Activated T-helper 1 cell treated with anti-CD3 and anti-CD28 coated beads, Interleukin-12 subunit alpha, Interleukin-12 subunit beta, Interleukin-2, Interleukin-4 antibody, amounts not matched to agents 30 ng/mL and 10 ng/mL and 1 ng/mL, durations not matched to agents 14 hours and 24 hours and 36 hours (primary cell): ENCODE measurements around the gene TAS2R3. TPM values are rescaled to one million over a fixed set of nuclear protein-coding genes. Genes with fewer than 3 reads are reported as not detected.

ENCODE experiments used
- DNase-seq: peaks from one replicate; pipeline ENCODE4 v3.0.0; 2021; ENCODE audit warnings: low spot score
- H3K27ac Mint-ChIP-seq: one replicate; pipeline ENCODE4 v1.8.0; 2021; ENCODE audit warnings: mild to moderate bottlenecking, mixed read lengths
- H3K27me3 Mint-ChIP-seq: one replicate; pipeline ENCODE4 v1.8.0; 2022; ENCODE audit warnings: mild to moderate bottlenecking, moderate library complexity, mixed read lengths; ENCODE audit not compliant: insufficient read depth
- H3K36me3 Mint-ChIP-seq: one replicate; pipeline ENCODE4 v1.8.0; 2021; ENCODE audit warnings: low read depth, mixed read lengths
- H3K4me1 Mint-ChIP-seq: one replicate; pipeline ENCODE4 v1.8.0; 2021; ENCODE audit warnings: low read depth, mixed read lengths
- H3K4me3 Mint-ChIP-seq: one replicate; pipeline ENCODE4 v1.8.0; 2021; ENCODE audit warnings: mild to moderate bottlenecking, moderate library complexity, mixed read lengths
- H3K9me3 Mint-ChIP-seq: one replicate; pipeline ENCODE4 v1.8.0; 2021; ENCODE audit warnings: mixed read lengths
- intact Hi-C: fragments of 100-400 bp; cut with micrococcal nuclease; formaldehyde crosslinking; loops from one replicate; pipeline ENCODE4 v1.15.1; 2024
- total RNA-seq: library from RNA; stranded (reverse); gene quantifications from 2 replicates; pipeline ENCODE4 v1.2.3, GENCODE V29; 2022

TAS2R3 gene, protein sequence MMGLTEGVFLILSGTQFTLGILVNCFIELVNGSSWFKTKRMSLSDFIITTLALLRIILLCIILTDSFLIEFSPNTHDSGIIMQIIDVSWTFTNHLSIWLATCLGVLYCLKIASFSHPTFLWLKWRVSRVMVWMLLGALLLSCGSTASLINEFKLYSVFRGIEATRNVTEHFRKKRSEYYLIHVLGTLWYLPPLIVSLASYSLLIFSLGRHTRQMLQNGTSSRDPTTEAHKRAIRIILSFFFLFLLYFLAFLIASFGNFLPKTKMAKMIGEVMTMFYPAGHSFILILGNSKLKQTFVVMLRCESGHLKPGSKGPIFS
- 0.99 and 1.3 TPM in 2 replicates for total RNA-seq

DNA sequence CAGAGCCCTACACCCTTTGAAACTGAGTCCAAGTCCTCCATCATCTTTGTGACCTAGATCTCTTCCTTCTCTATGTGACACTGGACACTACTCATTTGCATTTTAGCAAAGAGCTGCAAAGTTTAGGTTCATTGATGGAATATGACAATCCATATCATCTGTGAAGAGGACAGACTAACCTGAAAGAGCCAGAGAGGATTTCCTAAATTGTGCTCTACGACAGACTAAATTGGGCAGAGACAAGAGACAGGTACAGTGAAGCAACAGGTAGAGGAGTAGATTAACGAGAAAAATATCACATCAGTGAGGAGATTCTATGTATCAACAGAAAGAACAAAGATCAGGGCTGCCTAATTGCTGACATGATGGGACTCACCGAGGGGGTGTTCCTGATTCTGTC lies at the start of gene TAS2R3:
TSS of gene TAS2R3 (plus strand) at position 301 of the 400 bp plus-strand sequence. CDS start at position 363, 62 bp downstream.
- Mint-ChIP-seq H3K27me3 (no peaks in the 10 kb centered on the region), H3K27ac (no peak within 1 kb of the TSS), H3K4me1 (no peaks in the 10 kb centered on the region), H3K9me3 (no peaks in the 10 kb centered on the region), H3K36me3 (peaks cover 17% of the 10 kb centered on the region), H3K4me3 (no peak within 1 kb of the TSS)
- intact Hi-C loops, result no loop called here
- no peak for DNase-seq

DNA sequence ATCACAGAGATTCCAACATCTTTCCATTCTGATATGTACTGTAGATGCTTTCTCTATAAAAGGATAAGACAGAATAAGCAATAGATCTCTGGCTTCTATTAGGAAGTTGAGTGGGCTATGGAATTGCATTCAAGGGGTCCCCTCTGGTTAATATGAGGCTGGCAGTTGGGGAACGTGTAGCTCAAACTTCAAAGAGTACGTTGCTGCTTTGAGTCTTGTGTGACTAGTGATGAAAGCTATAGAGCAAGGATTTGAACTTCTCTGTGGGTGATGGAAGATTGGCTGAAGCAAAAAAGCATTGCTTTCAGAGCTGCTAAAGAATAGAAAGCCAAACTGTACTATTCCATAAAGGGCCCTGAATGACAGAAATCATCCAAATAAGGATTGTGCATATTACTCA lies 49.3 kb upstream of the TAS2R3 start:
- peaks cover 12% of the 10 kb centered on the region for H3K27me3 Mint-ChIP-seq
- no peak overlapping the region for H3K4me3 Mint-ChIP-seq
- no peaks in the 10 kb centered on the region for H3K9me3 Mint-ChIP-seq
- H3K27ac Mint-ChIP-seq, result no peak overlapping the region
- H3K4me1 Mint-ChIP-seq, result peaks cover 12% of the 10 kb centered on the region
- intact Hi-C loops, result no loop called here
- peaks cover 2% of the 10 kb centered on the region for H3K36me3 Mint-ChIP-seq
- no peak for DNase-seq

DNA sequence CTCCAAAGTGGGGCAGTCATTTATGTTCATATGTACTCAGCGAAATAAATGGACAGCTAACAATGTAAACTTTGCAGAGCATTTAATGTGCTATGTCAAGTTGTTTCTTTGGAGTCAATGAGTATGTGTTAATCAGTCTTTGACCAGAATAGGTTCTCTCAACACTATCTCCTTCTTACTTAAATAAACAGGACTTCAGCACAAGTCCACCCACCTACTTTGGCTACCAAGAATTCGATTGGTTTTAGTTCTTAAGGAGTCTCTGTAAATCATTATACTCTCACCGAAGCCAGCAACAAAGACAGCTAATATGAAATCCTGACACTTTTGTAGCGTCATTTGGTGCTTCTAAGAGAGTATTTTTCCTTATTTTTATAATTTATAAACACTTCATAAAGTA lies 48.9 kb upstream of the TAS2R3 start:
- peaks cover 12% of the 10 kb centered on the region for H3K4me1 Mint-ChIP-seq
- H3K9me3 Mint-ChIP-seq, result no peaks in the 10 kb centered on the region
- H3K4me3 Mint-ChIP-seq, result no peak overlapping the region
- H3K27me3 Mint-ChIP-seq, result peaks cover 12% of the 10 kb centered on the region
- DNase-seq, result no peak
- peaks cover 2% of the 10 kb centered on the region for H3K36me3 Mint-ChIP-seq
- intact Hi-C loops, result no loop called here
- no peak overlapping the region for H3K27ac Mint-ChIP-seq

DNA sequence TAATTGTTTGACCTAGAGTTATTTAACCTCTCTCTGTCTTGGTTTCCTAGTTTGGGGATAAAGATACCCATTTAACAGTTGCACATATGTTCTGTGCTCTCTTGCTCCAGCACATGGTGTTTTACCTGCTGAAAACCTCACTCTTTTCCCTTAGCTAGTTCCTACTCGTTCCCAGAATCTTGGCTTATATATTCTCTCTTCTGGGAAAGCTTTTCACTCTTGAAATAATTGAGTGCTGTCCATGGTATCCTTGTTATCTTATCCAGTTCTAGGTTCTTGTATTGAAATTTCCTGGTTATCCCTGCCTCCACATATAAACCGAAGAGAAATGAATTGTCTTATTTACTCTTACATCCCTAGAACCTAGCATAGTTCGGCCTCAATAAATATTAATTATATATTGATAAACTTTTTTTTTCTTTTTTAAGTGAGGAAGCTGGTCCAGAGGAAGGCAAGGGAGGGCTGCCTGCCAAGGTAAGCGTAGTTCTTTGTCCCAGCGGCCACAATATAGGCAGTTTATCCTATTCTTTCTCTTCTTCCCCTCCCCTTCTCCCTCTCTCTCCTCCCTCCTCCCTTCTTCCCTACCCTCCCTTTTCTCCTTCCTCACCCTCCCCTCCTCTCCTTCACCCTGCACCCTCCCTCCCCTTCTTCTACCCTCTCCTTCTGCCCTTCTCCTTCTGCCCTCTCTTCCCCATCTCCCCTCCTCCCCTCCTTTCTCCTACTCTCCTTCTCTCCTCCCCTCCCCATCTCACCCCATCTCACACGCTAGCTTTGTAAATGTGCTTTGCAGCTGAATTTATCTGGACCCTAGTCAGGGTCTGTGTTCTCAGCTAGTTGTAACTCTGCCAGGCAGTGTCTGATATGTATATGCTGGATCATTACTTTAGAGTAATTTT lies 47.9 kb upstream of the TAS2R3 start:
- peaks cover 2% of the 10 kb centered on the region for H3K36me3 Mint-ChIP-seq
- H3K4me3 Mint-ChIP-seq, result no peak overlapping the region
- H3K9me3 Mint-ChIP-seq, result no peaks in the 10 kb centered on the region
- peaks cover 12% of the 10 kb centered on the region for H3K4me1 Mint-ChIP-seq
- no peak overlapping the region for H3K27ac Mint-ChIP-seq
- H3K27me3 Mint-ChIP-seq, result peaks cover 12% of the 10 kb centered on the region
- DNase-seq, result no peak
- intact Hi-C loops, result no loop called here

DNA sequence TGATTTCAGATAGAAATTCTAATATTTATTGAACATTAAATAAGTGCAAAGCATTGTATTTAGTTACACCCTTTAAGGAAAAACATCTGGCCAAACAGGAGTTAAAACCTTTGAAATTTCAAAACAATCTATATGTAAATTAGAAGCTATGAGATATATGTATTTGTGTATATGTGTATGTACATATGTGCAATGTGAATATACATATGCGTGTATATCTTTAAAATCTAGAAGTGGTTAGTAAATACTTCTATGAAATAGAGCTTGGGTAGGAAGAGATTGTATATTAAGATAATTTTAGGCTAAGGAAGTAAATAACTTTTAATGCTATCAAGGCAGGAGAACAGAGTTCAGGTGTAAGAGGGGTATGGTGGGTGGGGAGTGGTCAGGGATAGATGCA lies 46.4 kb upstream of the TAS2R3 start:
- intact Hi-C loops, result no loop called here
- Mint-ChIP-seq H3K27me3 (peaks cover 12% of the 10 kb centered on the region), H3K9me3 (no peaks in the 10 kb centered on the region), H3K4me1 (peaks cover 3% of the 10 kb centered on the region), H3K4me3 (no peak overlapping the region), H3K27ac (no peak overlapping the region), H3K36me3 (peaks cover 2% of the 10 kb centered on the region)
- DNase-seq, result no peak

DNA sequence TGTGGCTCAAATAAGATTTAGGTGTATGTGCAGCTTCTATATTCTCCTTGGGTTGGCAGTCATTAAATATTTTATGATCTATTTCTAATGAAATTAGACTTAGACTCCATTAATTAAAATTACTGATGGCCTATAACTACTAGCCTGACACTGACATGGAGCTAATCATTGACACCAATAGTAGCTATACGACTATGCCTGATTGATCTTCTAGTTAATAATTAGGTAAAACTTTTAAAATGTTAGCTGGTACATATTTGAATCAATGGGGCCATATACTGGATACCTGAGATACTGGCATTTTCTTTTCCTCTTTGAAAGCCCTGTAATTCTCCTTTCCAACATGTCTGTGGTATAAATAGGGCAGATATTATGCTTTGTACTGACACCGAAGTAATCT lies 41.4 kb upstream of the TAS2R3 start:
- peaks cover 8% of the 10 kb centered on the region for H3K27me3 Mint-ChIP-seq
- H3K36me3 Mint-ChIP-seq, result peaks cover 2% of the 10 kb centered on the region

DNA sequence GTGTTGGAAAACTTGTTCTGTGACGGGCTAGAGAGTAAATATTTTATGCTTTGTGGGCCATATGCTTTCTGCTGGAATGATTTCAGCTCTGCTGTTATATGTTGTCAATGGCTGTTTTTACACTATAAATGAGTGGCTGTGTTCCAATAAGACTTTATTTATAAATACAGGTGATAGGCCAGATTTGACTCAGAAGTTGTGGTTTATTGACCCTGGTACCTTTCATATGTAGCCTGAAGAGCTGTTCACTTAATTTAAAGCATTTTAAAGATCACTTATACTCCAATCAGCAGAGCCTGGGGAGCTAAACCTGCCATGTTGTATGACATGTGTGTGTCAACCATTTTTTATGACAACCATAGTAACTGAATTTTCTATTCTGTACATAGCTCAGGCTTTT lies 34.9 kb upstream of the TAS2R3 start:
- H3K27me3 Mint-ChIP-seq, result peaks cover 2% of the 10 kb centered on the region
- intact Hi-C loops, result no loop called here
- DNase-seq, result no peak
- H3K9me3 Mint-ChIP-seq, result no peaks in the 10 kb centered on the region
- peaks cover 5% of the 10 kb centered on the region for H3K4me1 Mint-ChIP-seq
- no peak overlapping the region for H3K27ac Mint-ChIP-seq
- no peaks in the 10 kb centered on the region for H3K36me3 Mint-ChIP-seq
- H3K4me3 Mint-ChIP-seq, result no peak overlapping the region

More for the DNA sequence above, 41.4 kb upstream of the TAS2R3 start:
- Mint-ChIP-seq H3K9me3 (no peaks in the 10 kb centered on the region), H3K4me3 (no peak overlapping the region), H3K4me1 (no peaks in the 10 kb centered on the region), H3K27ac (no peak overlapping the region)
- intact Hi-C loops, result no loop called here
- DNase-seq, result no peak

DNA sequence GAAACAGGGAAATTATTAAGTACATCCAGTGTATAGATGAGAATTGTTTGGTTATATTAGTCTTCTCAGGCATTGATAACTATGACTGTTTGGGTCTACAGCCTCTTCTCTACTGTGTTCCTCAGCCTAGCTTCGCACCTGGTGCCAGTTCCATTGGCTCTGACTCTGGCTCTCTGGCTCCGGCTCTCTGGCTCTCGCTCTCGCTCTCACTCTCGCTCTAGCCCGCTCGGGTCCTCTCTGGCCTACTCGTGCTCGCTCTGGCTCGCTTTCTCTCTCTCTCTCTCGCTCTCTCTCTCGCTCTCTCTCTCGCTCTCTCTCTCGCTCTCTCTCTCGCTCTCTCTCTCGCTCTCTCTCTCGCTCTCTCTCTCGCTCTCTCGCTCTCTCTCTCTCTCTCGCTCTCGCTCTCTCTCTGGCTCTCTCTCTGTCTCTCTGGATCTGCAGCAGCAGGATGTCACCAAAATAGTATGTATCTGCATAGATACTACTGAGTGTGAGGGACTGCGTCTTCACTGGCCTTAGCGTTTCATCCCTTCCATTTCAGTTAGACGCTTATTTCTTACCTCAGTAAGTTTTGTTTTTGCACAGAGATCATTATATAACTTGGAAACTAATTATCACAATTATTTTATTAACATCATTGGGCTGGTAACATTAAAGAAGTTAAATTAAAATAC lies 32.3 kb upstream of the TAS2R3 start:
- H3K4me1 Mint-ChIP-seq, result peaks cover 5% of the 10 kb centered on the region
- DNase-seq, result no peak
- peak overlapping the region; percentile 5 for H3K4me3 Mint-ChIP-seq
- no peaks in the 10 kb centered on the region for H3K9me3 Mint-ChIP-seq
- H3K27me3 Mint-ChIP-seq, result peaks cover 2% of the 10 kb centered on the region
- intact Hi-C loops, result loop anchor here (10.0 kb wide), 1 partner anchor 1553 kb away; the partner anchor contains the start of genes CASP2 and TMEM139
- peak overlapping the region; percentile 6 for H3K27ac Mint-ChIP-seq
- no peaks in the 10 kb centered on the region for H3K36me3 Mint-ChIP-seq

DNA sequence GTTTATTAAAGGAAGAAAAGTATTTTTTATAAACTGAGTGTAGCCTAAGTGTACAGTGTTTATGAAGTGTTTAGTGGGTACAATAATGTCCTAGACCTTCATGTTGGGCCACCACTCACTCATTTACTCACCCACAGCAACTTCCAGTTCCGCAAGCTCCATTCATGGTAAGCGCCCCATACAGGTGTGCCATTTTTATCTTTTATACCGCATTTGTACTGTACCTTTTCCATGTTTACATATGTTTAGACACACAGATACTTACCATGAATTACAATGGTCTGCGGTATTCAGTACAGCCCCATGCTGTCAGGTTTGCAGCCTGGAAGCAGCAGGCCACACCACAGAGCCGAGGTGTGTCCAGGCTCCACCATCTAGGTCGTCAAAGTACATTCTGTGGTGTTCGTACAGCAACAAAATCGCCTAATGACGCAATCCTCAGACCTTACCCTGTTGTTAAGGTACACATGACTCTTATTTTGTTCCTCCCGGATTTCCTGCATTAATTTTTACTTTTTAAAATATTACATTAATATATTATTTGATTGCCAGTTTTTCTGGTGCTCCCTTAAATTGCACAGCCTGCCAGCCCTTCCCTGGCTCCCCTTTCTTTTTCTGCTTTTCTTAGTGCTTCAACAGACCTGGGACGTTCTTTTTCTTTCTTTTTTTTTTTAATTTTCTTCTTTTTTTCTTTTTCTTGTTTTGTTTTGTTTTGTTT lies 26.6 kb upstream of the TAS2R3 start:
- peaks cover 23% of the 10 kb centered on the region for H3K36me3 Mint-ChIP-seq
- no peaks in the 10 kb centered on the region for H3K9me3 Mint-ChIP-seq
- peak overlapping the region; percentile 96 for H3K27ac Mint-ChIP-seq
- intact Hi-C loops, result loop anchor here (5.0 to 10.0 kb wide), 3 partner anchors 475 to 1548 kb away; partner anchors contain the start of genes CASP2 and TMEM139
- DNase-seq, result no peak
- H3K4me1 Mint-ChIP-seq, result peaks cover 24% of the 10 kb centered on the region
- no peaks in the 10 kb centered on the region for H3K27me3 Mint-ChIP-seq
- H3K4me3 Mint-ChIP-seq, result peak overlapping the region; percentile 94

DNA sequence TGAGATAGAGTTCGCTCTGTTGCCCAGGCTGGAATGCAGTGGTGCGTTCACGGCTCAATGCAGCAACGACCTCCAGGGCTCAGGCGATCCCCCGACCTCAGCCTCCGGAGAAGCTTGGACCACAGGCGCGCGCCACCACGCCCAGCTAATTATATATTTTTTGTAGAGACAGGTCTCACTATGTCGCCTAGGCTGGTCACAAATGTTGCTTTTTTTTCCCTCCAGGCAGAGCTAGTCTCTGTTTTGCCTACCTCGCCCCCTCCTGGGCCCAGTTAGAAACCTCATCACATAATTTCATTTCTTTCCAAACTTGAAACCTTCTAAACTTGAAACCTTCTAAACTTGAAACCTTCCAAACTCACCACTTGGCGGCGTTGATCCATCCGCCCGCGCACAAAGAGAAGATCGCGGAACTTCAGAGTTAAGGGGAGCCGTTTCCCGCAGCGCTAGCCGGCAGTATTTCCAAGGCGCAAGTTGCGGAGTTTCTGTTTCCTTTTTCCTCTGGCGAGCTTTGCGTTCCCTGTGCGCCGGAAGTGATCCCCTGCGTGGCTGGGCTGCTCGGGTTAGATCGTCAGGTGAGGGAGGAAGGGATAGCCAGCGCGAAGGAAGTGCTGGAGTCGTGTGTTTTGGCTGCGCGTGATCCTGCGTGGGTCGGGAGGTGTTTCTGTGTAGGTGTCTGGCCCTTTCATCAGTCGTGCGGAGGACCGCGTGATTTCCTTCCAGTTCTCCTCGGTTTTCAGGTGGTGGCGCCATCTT lies 25.9 kb upstream of the TAS2R3 start, which contains the start of gene SSBP1:
TSS of gene SSBP1 (plus strand) at position 523 of the 756 bp plus-strand sequence. CDS start 809 bp downstream, outside the sequence.
- peak within 1 kb of the TSS; percentile 94 for H3K4me3 Mint-ChIP-seq
- peak within 1 kb of the TSS; percentile 96 for H3K27ac Mint-ChIP-seq
- no peaks in the 10 kb centered on the region for H3K9me3 Mint-ChIP-seq
- H3K4me1 Mint-ChIP-seq, result peaks cover 24% of the 10 kb centered on the region
- DNase-seq, result peak; percentile 91
- H3K36me3 Mint-ChIP-seq, result peaks cover 27% of the 10 kb centered on the region
- intact Hi-C loops, result loop anchor here (1.0 to 10.0 kb wide), 16 partner anchors 36 to 1642 kb away; partner anchors contain the start of genes ADCK2, AGK, BRAF and CASP2
- no peaks in the 10 kb centered on the region for H3K27me3 Mint-ChIP-seq

DNA sequence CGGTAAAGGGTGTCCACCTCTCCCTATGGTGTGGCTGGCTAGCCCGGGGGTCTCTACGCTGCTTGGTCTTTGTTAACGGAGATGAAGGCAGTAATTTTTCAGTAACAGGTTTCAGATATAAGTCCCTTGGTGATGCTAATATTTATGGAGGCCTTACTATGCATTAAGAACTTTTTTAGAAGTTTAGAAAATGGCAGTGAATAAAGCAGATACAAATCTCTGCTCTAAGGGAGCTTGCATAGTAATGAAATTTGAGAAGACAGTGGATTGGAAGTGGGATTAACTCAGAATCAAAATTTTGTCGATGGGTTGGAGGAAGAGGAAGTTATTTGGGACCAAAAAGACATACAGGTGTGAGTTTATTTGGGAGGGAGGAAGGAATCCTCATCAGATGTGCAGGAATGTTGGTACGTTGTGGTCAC lies 25.3 kb upstream of the TAS2R3 start:
- peak overlapping the region; percentile 94 for H3K4me3 Mint-ChIP-seq
- H3K27me3 Mint-ChIP-seq, result no peaks in the 10 kb centered on the region
- peak overlapping the region; percentile 96 for H3K27ac Mint-ChIP-seq
- no peak for DNase-seq
- H3K36me3 Mint-ChIP-seq, result peaks cover 32% of the 10 kb centered on the region
- intact Hi-C loops, result loop anchor here (1.0 to 10.0 kb wide), 16 partner anchors 36 to 1642 kb away; partner anchors contain the start of genes ADCK2, AGK, BRAF and CASP2
- peaks cover 24% of the 10 kb centered on the region for H3K4me1 Mint-ChIP-seq
- H3K9me3 Mint-ChIP-seq, result no peaks in the 10 kb centered on the region
